AG04449 (cell line): ENCODE measurements around the gene JMJD8.

Source experiments
- CTCF ChIA-PET: fragments of 350-600 bp; formaldehyde crosslinking; extraction: SDS; loops from one replicate; lab custom pipeline; 2021; ENCODE audit warnings: antibody characterized with exemption; lab: Yijun Ruan, JAX
- POLR2A ChIA-PET: fragments of 400-600, 350-600 bp; formaldehyde crosslinking; extraction: SDS; loops from one replicate; lab custom pipeline; 2020; ENCODE audit warnings: antibody characterized with exemption, inconsistent platforms; lab: Yijun Ruan, JAX
- DNase-seq: peaks from one replicate; pipeline ENCODE4 v3.0.0-alpha.2; 2010; ENCODE audit warnings: low read depth, low spot score
- H3K4me3 ChIP-seq: 2 replicates; pipeline ENCODE4 v1.5.1; 2011; ENCODE audit warnings: low read depth, mild to moderate bottlenecking, control low read depth, low read length
- TF ChIP-seq, protein P1 (sequence below): IDR thresholded peaks from one replicate; pipeline ENCODE4 v1.5.1; 2011; ENCODE audit warnings: mild to moderate bottlenecking, moderate library complexity, low read length, control low read depth, inconsistent platforms; ENCODE audit not compliant: insufficient read depth; ENCODE audit errors: missing control alignments

Gene JMJD8

DNA sequence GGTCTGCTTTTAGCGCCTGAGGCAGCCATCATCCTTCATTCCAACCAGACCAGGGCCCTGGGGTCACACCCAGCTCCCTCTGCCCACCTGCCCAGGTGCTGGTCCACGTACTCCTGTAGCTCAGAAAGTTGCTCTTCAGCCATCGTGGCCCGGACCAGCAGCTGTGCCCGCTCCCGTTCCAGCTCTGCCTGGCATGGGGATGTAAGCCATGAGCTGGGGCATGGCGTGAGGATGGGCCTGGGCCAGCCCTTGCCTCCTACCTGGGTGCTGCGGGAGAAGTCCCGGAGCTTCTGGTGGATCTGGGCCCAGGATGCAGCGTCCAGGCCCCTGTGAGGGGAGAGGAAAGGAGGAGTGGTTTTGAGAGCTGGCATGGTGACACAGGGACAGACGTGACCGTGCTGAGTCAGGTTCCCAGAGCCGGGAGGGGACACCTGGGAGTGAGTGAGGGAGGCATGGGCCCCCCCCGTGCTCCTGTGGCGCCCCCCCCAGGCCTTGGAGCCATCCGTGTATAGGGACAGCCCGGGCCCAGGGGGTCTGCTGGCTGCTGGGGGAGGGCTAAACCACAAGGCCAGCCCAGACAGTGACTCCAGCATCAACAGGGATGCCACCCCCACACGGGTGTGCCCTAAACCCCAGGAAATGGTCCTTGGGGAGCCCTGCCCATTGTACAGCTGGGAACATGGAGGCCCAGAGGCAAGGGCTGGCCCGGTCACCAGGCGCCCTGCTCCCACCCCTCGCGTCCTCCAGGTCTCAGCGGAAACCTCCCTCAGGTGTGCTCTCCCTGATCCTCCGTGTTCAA lies 38.9 kb upstream of the JMJD8 start:
- ChIA-PET POLR2A (interaction anchor here (1.4 kb wide), 1 partner anchor 11 kb away, joined by 4 read pairs; no protein-coding TSS in a partner anchor), CTCF (interaction anchor here (0.9 to 7.4 kb wide), 5 partner anchors 9 to 20 kb away, joined by 3 to 75 read pairs (median 6); partner anchors contain the start of genes CIAO3 and METRN)
- H3K4me3 ChIP-seq: no peak overlapping the region
- TF ChIP-seq, protein P1, sequence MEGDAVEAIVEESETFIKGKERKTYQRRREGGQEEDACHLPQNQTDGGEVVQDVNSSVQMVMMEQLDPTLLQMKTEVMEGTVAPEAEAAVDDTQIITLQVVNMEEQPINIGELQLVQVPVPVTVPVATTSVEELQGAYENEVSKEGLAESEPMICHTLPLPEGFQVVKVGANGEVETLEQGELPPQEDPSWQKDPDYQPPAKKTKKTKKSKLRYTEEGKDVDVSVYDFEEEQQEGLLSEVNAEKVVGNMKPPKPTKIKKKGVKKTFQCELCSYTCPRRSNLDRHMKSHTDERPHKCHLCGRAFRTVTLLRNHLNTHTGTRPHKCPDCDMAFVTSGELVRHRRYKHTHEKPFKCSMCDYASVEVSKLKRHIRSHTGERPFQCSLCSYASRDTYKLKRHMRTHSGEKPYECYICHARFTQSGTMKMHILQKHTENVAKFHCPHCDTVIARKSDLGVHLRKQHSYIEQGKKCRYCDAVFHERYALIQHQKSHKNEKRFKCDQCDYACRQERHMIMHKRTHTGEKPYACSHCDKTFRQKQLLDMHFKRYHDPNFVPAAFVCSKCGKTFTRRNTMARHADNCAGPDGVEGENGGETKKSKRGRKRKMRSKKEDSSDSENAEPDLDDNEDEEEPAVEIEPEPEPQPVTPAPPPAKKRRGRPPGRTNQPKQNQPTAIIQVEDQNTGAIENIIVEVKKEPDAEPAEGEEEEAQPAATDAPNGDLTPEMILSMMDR: no peak
- no peak for DNase-seq

DNA sequence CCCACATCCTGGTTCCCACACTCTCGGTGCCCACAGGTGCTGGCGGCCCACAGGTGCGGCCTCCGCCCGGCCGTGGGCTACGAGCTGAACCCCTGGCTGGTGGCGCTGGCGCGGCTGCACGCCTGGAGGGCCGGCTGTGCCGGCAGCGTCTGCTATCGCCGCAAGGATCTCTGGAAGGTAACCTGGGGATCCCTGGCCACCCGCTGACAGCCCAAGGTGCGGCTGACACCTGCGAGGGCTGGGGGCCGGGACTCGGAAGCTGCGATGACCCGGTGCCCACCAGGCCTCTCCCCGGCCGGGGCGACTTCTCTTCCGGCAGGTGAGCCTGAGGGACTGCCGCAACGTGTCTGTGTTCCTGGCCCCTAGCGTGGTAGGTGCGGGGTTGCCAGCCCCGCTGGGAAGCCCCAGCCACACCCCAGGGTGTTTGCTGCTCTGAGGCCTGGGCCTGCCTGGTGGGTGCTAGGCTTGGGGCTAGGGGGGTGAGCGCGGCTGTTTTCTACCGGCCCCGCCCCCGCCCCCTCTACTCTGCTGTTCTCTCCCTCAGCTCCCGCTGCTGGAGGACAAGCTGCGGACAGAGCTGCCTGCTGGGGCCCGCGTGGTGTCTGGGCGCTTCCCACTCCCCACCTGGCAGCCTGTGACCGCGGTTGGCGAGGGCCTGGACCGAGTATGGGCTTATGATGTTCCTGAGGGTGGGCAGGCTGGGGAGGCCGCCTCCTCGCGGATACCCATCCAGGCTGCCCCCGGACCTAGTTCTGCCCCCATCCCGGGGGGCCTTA lies 37.8 kb upstream of the JMJD8 start:
- no peak for DNase-seq
- peak overlapping the region; percentile 75 for H3K4me3 ChIP-seq
- TF ChIP-seq, protein P1: no peak
- ChIA-PET POLR2A (interaction anchor here (0.6 to 1.4 kb wide), 3 partner anchors 9 to 13 kb away, joined by 3 to 4 read pairs (median 3); no protein-coding TSS in a partner anchor), CTCF (interaction anchor here (0.9 to 3.4 kb wide), 9 partner anchors 9 to 64 kb away, joined by 3 to 25 read pairs (median 6); partner anchors contain the start of gene CIAO3)

DNA sequence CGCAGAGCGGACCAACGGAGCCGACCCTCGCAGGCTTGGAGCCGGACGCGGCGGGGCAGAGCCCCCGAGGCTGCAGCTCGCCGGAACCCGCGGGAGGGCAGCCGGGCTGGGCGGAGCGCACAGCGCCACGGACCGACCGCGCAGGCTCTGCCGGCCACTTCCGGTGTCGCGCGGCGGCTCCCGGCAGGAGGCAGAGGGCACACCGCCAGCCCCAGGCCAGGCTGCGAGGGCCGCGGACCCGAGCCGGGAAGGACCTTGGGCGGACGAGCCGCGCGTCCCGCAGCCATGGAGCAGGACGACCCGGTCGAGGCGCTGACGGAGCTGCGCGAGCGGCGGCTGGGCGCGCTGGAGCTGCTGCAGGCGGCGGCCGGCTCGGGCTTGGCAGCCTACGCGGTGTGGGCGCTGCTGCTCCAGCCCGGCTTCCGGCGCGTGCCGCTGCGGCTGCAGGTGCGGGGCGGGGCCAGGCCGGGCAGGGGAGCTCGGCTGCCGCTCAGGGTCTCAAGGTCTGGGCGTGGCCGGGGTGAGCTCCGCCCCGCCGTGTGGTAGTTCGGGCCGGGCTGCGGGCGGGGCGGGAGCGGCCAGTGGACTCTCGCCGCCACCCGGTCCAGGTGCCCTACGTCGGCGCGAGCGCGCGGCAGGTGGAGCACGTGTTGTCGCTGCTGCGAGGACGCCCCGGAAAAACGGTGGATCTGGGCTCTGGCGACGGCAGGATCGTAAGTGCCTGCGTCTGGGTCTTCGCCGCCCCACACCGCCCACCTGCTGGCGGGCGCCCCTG lies 37.0 kb upstream of the JMJD8 start, which contains the start of gene ANTKMT:
TSS of gene ANTKMT (plus strand) at position 157 of the 775 bp plus-strand sequence. CDS start at position 286, 129 bp downstream.
- TF ChIP-seq, protein P1: no peak
- DNase-seq: no peak
- POLR2A ChIA-PET: interaction anchor here (0.7 to 1.5 kb wide), 4 partner anchors 9 to 35 kb away, joined by 3 to 7 read pairs (median 4); no protein-coding TSS in a partner anchor
- CTCF ChIA-PET: interaction anchor here (0.8 to 3.4 kb wide), 14 partner anchors 9 to 335 kb away, joined by 3 to 25 read pairs (median 6); partner anchors contain the start of gene CIAO3
- peak within 1 kb of the TSS; percentile 75 for H3K4me3 ChIP-seq

DNA sequence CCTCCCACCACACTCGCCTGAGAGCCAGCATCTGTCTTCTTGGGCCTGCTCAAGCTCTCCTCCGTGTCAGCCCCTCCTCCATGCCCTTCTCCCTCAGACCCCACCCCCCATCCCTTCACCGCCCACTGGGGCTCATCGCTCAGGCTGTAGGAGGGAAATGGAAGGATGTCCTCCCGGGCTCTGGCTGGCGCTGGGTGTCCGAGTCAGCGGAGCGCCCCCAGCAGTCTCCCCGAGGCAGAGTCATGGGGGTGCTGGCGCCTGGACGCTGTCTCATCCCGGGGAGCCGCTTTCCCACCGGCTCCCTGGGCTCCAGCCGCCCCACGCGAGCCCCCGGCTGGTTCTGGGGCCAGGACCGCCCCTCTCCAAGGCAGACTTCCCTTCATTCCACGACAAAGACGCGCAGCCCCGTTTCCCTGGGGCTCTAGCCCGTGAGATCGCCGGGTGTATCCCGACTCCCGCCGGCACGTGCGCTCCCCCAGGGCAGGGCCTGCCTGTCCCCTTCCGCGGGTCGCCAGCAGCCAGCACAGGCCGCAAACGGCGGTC lies 36.4 kb upstream of the JMJD8 start:
- peak overlapping the region; percentile 75 for H3K4me3 ChIP-seq
- TF ChIP-seq, protein P1: peak; percentile 52
- ChIA-PET POLR2A (interaction anchor here (1.0 to 1.5 kb wide), 3 partner anchors 9 to 34 kb away, joined by 3 to 7 read pairs (median 5); no protein-coding TSS in a partner anchor), CTCF (interaction anchor here (0.6 to 3.4 kb wide), 16 partner anchors 8 to 335 kb away, joined by 3 to 25 read pairs (median 4); partner anchors contain the start of gene CIAO3)
- DNase-seq: no peak

DNA sequence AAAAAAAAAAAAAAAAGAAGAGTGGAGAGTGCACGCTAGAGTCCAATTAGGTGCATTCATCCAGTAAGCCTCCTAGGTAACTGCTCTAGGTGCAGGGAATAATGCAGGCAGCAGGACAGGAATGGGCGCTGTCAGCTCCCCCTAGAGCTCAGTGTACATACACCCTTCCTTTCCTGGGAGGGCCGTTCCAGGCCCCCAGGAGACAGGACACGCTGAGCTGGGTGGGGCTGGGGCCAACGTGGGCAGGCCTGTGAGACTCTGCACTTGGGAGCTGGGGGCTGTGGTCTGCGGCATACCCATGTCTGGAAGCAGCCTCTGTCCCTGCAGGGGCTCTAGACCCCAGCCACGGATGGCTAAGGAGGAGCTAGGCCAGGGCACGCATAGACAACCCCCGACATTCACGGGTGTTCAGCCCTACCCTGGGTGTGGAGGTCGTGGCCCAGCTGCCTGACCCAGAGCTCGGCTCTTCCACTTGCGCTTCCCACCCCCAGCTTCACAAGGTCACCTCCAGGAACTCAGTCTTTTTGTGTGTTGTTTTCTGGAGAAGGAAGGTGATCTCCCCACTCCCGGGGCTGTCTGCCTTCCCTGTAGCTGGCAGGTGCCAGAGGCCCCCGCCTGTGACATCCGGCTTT lies 35.8 kb upstream of the JMJD8 start:
- H3K4me3 ChIP-seq: peak overlapping the region; percentile 75
- POLR2A ChIA-PET: interaction anchor here (0.9 to 1.5 kb wide), 4 partner anchors 10 to 69 kb away, joined by 3 to 7 read pairs (median 4); partner anchors contain the start of genes CHTF18 and RPUSD1
- TF ChIP-seq, protein P1: peak; percentile 29
- DNase-seq: no peak
- CTCF ChIA-PET: interaction anchor here (0.6 to 3.4 kb wide), 18 partner anchors 8 to 456 kb away, joined by 3 to 25 read pairs (median 4); partner anchors contain the start of gene CIAO3
